ENCODE data around the gene VAV2. TPM values are rescaled to one million over a fixed set of nuclear protein-coding genes. Genes with fewer than 3 reads are reported as not detected.

VAV2 gene
- total RNA-seq, 3 donors from 2014 or later, result 29.4 to 34.8 (median 34.5) TPM

- ATAC-seq (peak; percentile 64), DNase-seq (peak; percentile 77 to 85 (median 77))
- peak; percentile 85 for TF ChIP-seq CTCF (IDR thresholded peaks at IDR 0.05)
- Histone ChIP-seq H3K9me3 (no peaks in the 10 kb centered on the region), H3K36me3 (ENCODE audit: low read depth) (no peaks in the 10 kb centered on the region), H3K4me3 (no peak overlapping the region), H3K4me1 (ENCODE audit: low read depth) (peaks cover 16% of the 10 kb centered on the region)
- intact Hi-C loops (cut with DNase I, micrococcal nuclease), result loop anchor here (5.0 kb wide), 2 partner anchors 199 to 204 kb away; partner anchors contain the start of gene VAV2 (in 1 of the 2)
Observed at GRCh38 chr9:133792721-133793470, 199.2 kb downstream of the VAV2 start.

GRCh38 chr9:133791735-133792649 is 200.1 kb downstream of the VAV2 start:
- intact Hi-C loops (cut with DNase I, micrococcal nuclease), result loop anchor here (5.0 kb wide), 2 partner anchors 200 to 205 kb away; partner anchors contain the start of gene VAV2 (in 1 of the 2)
- no peak for DNase-seq
- no peak overlapping the region for H3K4me3 ChIP-seq
- no peaks in the 10 kb centered on the region for H3K36me3 ChIP-seq (ENCODE audit: low read depth)
- peaks cover 23% of the 10 kb centered on the region for H3K4me1 ChIP-seq (ENCODE audit: low read depth)
- H3K9me3 ChIP-seq, result no peaks in the 10 kb centered on the region
- no peak for TF ChIP-seq CTCF (IDR thresholded peaks at IDR 0.05)
- no peak for ATAC-seq

GRCh38 chr9:133791069-133791468 is 201.1 kb downstream of the VAV2 start:
- TF ChIP-seq CTCF (IDR thresholded peaks at IDR 0.05), result no peak
- ATAC-seq (no peak), DNase-seq (no peak)
- no peaks in the 10 kb centered on the region for H3K36me3 ChIP-seq (ENCODE audit: low read depth)
- no peak overlapping the region for H3K4me3 ChIP-seq
- peaks cover 23% of the 10 kb centered on the region for H3K4me1 ChIP-seq (ENCODE audit: low read depth)
- intact Hi-C loops (cut with DNase I, micrococcal nuclease), result loop anchor here (5.0 kb wide), 2 partner anchors 201 to 206 kb away; partner anchors contain the start of gene VAV2 (in 1 of the 2)
- H3K9me3 ChIP-seq, result no peaks in the 10 kb centered on the region

- ATAC-seq, result no peak
- no peaks in the 10 kb centered on the region for H3K36me3 ChIP-seq (ENCODE audit: low read depth)
- no peak for TF ChIP-seq CTCF (IDR thresholded peaks at IDR 0.05)
- no peaks in the 10 kb centered on the region for H3K9me3 ChIP-seq
- peaks cover 23% of the 10 kb centered on the region for H3K4me1 ChIP-seq (ENCODE audit: low read depth)
- no peak for DNase-seq
- no peak overlapping the region for H3K4me3 ChIP-seq
- intact Hi-C loops (cut with DNase I, micrococcal nuclease), result loop anchor here (5.0 kb wide), 2 partner anchors 203 to 208 kb away; partner anchors contain the start of gene VAV2 (in 1 of the 2)
Observed at GRCh38 chr9:133789778-133790177, 202.3 kb downstream of the VAV2 start.

DNA sequence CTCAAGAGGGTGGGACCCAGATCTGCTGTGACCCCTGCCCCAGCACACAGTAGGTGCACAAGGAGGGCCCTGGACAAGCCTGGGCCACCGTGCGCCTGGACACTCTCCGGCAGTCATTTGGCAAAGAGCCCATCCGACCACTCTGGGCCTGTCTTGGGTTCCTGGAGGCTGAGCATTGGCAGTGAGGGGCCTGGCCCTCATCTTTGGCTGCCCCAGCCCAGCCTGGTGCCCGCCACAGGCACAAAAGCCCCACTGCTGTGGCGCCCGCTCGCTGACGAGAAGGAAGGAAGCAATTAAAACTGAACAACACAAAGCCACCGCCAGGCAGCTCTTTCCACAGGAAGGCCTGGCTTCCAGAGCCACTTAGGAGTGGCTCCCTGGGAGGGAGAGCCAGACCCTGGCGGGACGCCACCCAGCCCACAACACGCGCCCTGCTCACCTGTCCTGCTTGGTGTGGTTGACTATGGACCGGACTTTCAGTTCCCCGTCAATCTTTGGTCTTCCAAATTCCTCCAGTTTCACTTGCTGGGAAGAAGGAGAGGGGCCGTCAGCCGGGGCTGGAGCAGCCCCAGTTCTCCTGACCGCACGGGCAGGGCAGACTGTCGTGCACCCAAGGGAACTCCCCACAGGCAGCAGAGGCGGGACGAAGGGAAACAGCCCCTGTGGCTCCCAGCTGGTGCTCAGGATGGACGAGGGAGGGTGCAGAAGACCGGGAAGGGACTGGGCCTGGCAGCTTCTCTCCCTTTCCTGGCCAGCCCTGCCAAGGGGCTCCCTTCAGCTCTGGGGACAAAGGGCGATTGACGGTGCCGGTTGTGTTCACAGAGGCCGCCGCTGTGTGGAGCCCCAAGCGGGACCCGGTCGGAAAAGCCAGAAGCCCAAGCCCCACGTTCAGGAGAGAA is 203.1 kb downstream of the VAV2 start:
- ATAC-seq (peak; percentile 75), DNase-seq (peak; percentile 70 to 78 (median 76))
- intact Hi-C loops (cut with DNase I, micrococcal nuclease), result no loop called here
- Histone ChIP-seq H3K4me3 (no peak overlapping the region), H3K4me1 (ENCODE audit: low read depth) (peaks cover 23% of the 10 kb centered on the region), H3K9me3 (no peaks in the 10 kb centered on the region), H3K36me3 (ENCODE audit: low read depth) (no peaks in the 10 kb centered on the region)
- no peak for TF ChIP-seq CTCF (IDR thresholded peaks at IDR 0.05)
